Activated CD8-positive, alpha-beta memory T cell treated with anti-CD3 and anti-CD28 coated beads, Interleukin-2, amount 50 U/mL, for 1 hour (primary cell): ENCODE results near the gene HDAC7.
"Not testable (repeated sequence)": the region's sequence is repeated elsewhere in the genome, so short reads cannot be mapped to it uniquely, and the experiment has no call there.

Experiments used
- DNase-seq: peaks from one replicate; pipeline ENCODE4 v3.0.0-alpha.2; 2020; ENCODE audit errors: extremely low read depth

The HDAC7 gene

GRCh38 chr12:47849261-47849660, 29.6 kb upstream of the HDAC7 start:
- no peak for DNase-seq

- DNase-seq, result no peak
Observed at GRCh38 chr12:47848853-47849252, 29.1 kb upstream of the HDAC7 start.

- DNase-seq, result no peak
Observed at GRCh38 chr12:47846294-47846996, 26.7 kb upstream of the HDAC7 start.

GRCh38 chr12:47845081-47845480, 25.4 kb upstream of the HDAC7 start:
- no peak for DNase-seq

- DNase-seq, result no peak
Observed at GRCh38 chr12:47844264-47845019, 24.7 kb upstream of the HDAC7 start.

GRCh38 chr12:47843226-47843980, 23.7 kb upstream of the HDAC7 start:
- DNase-seq, result no peak

GRCh38 chr12:47842543-47842942, 22.8 kb upstream of the HDAC7 start:
- DNase-seq, result not testable (repeated sequence)

GRCh38 chr12:47841910-47842309, 22.2 kb upstream of the HDAC7 start:
- DNase-seq, result no peak

GRCh38 chr12:47841501-47841900, 21.8 kb upstream of the HDAC7 start:
- no peak for DNase-seq

GRCh38 chr12:47840571-47840970, 20.9 kb upstream of the HDAC7 start:
- no peak for DNase-seq

- no peak for DNase-seq
Observed at GRCh38 chr12:47839214-47839876, 19.6 kb upstream of the HDAC7 start.

- no peak for DNase-seq
Observed at GRCh38 chr12:47838286-47838931, 18.7 kb upstream of the HDAC7 start.

- DNase-seq, result no peak
Observed at GRCh38 chr12:47837190-47838171, 17.8 kb upstream of the HDAC7 start.

GRCh38 chr12:47835831-47836155, 16.1 kb upstream of the HDAC7 start:
- DNase-seq, result no peak

- no peak for DNase-seq
Observed at GRCh38 chr12:47835006-47835830, 15.5 kb upstream of the HDAC7 start.

- no peak for DNase-seq
Observed at GRCh38 chr12:47834199-47834903, 14.6 kb upstream of the HDAC7 start.

GRCh38 chr12:47833591-47834012, 13.9 kb upstream of the HDAC7 start:
- DNase-seq, result no peak

GRCh38 chr12:47832263-47832933, 12.7 kb upstream of the HDAC7 start:
- no peak for DNase-seq
